Upper lobe of left lung (tissue), 6 donors: ENCODE results near the gene SHC2. TPM values are rescaled to one million over a fixed set of nuclear protein-coding genes. Genes with fewer than 3 reads are reported as not detected.

ENCODE experiments used
- ATAC-seq, 2 donors: fragments of 200-7000 bp; cut with Tn5 transposase; one replicate each; pipeline ENCODE4 v1.9.1; 2022; ENCODE audit warnings: mild to moderate bottlenecking in 2 of 2, moderate library complexity in 2 of 2; ENCODE audit not compliant: low FRiP score in 2 of 2
- DNase-seq, 2 donors: peaks; one replicate each; pipeline ENCODE4 v3.0.0-alpha.2; 2019 to 2020
- H3K27ac ChIP-seq, 4 donors: fragments of 200-600 bp; sonication (generic); one replicate each; pipeline ENCODE4 v1.5.1; 2016 to 2019
- H3K27me3 ChIP-seq, 4 donors: fragments of 200-600 bp; sonication (generic); one replicate each; pipeline ENCODE4 v1.5.1; 2017 to 2019
- H3K36me3 ChIP-seq, 4 donors: fragments of 200-600 bp; sonication (generic); one replicate each; pipeline ENCODE4 v1.5.1; 2016 to 2019
- H3K4me1 ChIP-seq, 4 donors: fragments of 200-600 bp; sonication (generic); one replicate each; pipeline ENCODE4 v1.5.1; 2018 to 2019
- H3K4me3 ChIP-seq, 4 donors: fragments of 200-600 bp; sonication (generic); one replicate each; pipeline ENCODE4 v1.5.1; 2017 to 2019; ENCODE audit warnings: mild to moderate bottlenecking in 2 of 4, moderate library complexity in 1 of 4
- H3K9me3 ChIP-seq, 4 donors: fragments of 200-600 bp; sonication (generic); one replicate each; pipeline ENCODE4 v1.5.1; 2018 to 2019
- CTCF ChIP-seq, 6 experiments: fragments of 450-650 bp in 4 of 6; fragments of 200-600 bp in 2 of 6; sonication (generic) in 2 of 6; IDR thresholded peaks; one replicate each; pipeline ENCODE4 v1.5.1; 2016 to 2019; ENCODE audit warnings: antibody characterized with exemption in 6 of 6
- EP300 ChIP-seq, 4 donors: sonication (generic); formaldehyde crosslinking; IDR thresholded peaks; one replicate each; pipeline ENCODE4 v1.5.1; 2017; ENCODE audit warnings: antibody characterized with exemption in 4 of 4, control low read depth in 2 of 4
- POLR2A ChIP-seq, 4 donors: fragments of 450-650 bp; IDR thresholded peaks; one replicate each; pipeline ENCODE4 v1.5.1; 2016 to 2017; ENCODE audit warnings: antibody characterized with exemption in 4 of 4, mild to moderate bottlenecking in 2 of 4
- POLR2AphosphoS5 ChIP-seq, 2 donors: sonication (generic); formaldehyde crosslinking; IDR thresholded peaks; one replicate each; pipeline ENCODE4 v1.5.1; 2017; ENCODE audit warnings: antibody characterized with exemption in 2 of 2
- WGBS, 2 donors: methylation state at CpG; one replicate each; pipeline ENCODE4 v1.1.5; 2017 to 2018; 5-methylcytosine and 5-hydroxymethylcytosine counted together
- total RNA-seq, 6 donors: library from RNA; depleted of rRNA in 4 of 6; stranded (reverse); fragments of >200 nt in 4 of 6; gene quantifications; one replicate each; pipeline versions ENCODE4 v1.1.0 to v1.2.1, GENCODE V29; 2016 to 2021
- donor health status: DM: no; HTN: no; CAD: no; lungs with moderate emphysema.
- donor health status: DM: no; HTN: yes; CAD: no; lungs with severe emphysema.

SHC2 gene
- total RNA-seq, 6 donors from 2014 or later, result 10.5 to 104 (median 22.5) TPM

GRCh38 chr19:496112-496665 lies 35.4 kb upstream of the SHC2 start, which contains the start of gene MADCAM1:
MADCAM1 (plus strand) TSS chr19:496486; CDS start chr19:496500, 14 bp downstream.
- peak in 1 of 2 donors; percentile 63 for DNase-seq
- H3K4me3 ChIP-seq, result no peak within 1 kb of the TSS

GRCh38 chr19:495402-496111 lies 34.7 kb upstream of the SHC2 start:
- 23% methylated on average over 22 to 24 of the region's 32 CpGs for WGBS, 2 donors
- ATAC-seq, result peak; percentile 15 to 43
- Histone ChIP-seq H3K4me1 (peaks cover 8 to 18% (median 15%) of the 10 kb centered on the region in 4 donors), H3K36me3 (no peaks in the 10 kb centered on the region), H3K4me3 (no peak overlapping the region), H3K27me3 (peaks cover 5 to 30% (median 19%) of the 10 kb centered on the region in 4 donors), H3K27ac (no peak overlapping the region), H3K9me3 (no peaks in the 10 kb centered on the region)
- peak; percentile 52 to 83 (median 70) for TF ChIP-seq CTCF (IDR thresholded peaks at IDR 0.05)
- no peak for TF ChIP-seq POLR2AphosphoS5 (IDR thresholded peaks at IDR 0.05)
- DNase-seq, result peak in 1 of 2 donors; percentile 89

More at GRCh38 chr19:496112-496665, 35.4 kb upstream of the SHC2 start, which contains the start of gene MADCAM1:
- ATAC-seq, result no peak
- no peaks in the 10 kb centered on the region for H3K9me3 ChIP-seq
- H3K27me3 ChIP-seq, result peaks cover 5 to 30% (median 19%) of the 10 kb centered on the region in 4 donors
- peaks cover 8 to 18% (median 15%) of the 10 kb centered on the region in 4 donors for H3K4me1 ChIP-seq
- no peaks in the 10 kb centered on the region for H3K36me3 ChIP-seq
- no peak within 1 kb of the TSS for H3K27ac ChIP-seq
- TF ChIP-seq POLR2AphosphoS5 (IDR thresholded peaks at IDR 0.05) (no peak), EP300 (IDR thresholded peaks at IDR 0.05) (no peak), POLR2A (IDR thresholded peaks at IDR 0.05) (no peak), CTCF (IDR thresholded peaks at IDR 0.05) (no peak)
- 13 to 14% methylated on average over 12 to 27 of the region's 33 CpGs for WGBS, 2 donors

GRCh38 chr19:495081-495401 lies 34.2 kb upstream of the SHC2 start:
- TF ChIP-seq CTCF (IDR thresholded peaks at IDR 0.05) (no peak), EP300 (IDR thresholded peaks at IDR 0.05) (no peak), POLR2AphosphoS5 (IDR thresholded peaks at IDR 0.05) (no peak), POLR2A (IDR thresholded peaks at IDR 0.05) (no peak)
- ATAC-seq, result no peak
- H3K36me3 ChIP-seq, result no peaks in the 10 kb centered on the region
- 49 to 50% methylated on average over 5 of the region's 10 CpGs for WGBS, 2 donors
- H3K27ac ChIP-seq, result no peak overlapping the region
- H3K4me1 ChIP-seq, result peaks cover 8 to 18% (median 15%) of the 10 kb centered on the region in 4 donors
- peaks cover 5 to 30% (median 19%) of the 10 kb centered on the region in 4 donors for H3K27me3 ChIP-seq
- peak in 1 of 2 donors; percentile 38 for DNase-seq
- H3K9me3 ChIP-seq, result no peaks in the 10 kb centered on the region
- H3K4me3 ChIP-seq, result no peak overlapping the region

- no peaks in the 10 kb centered on the region for H3K36me3 ChIP-seq
- no peaks in the 10 kb centered on the region for H3K9me3 ChIP-seq
- no peak overlapping the region for H3K27ac ChIP-seq
- TF ChIP-seq POLR2A (IDR thresholded peaks at IDR 0.05) (no peak), POLR2AphosphoS5 (IDR thresholded peaks at IDR 0.05) (no peak), EP300 (IDR thresholded peaks at IDR 0.05) (no peak), CTCF (IDR thresholded peaks at IDR 0.05) (no peak)
- no peak for ATAC-seq
- peak in 1 of 2 donors; percentile 84 for DNase-seq
- H3K27me3 ChIP-seq, result peaks cover 5 to 30% (median 19%) of the 10 kb centered on the region in 4 donors
- 44 to 55% methylated on average over 10 to 20 of the region's 22 CpGs for WGBS, 2 donors
- H3K4me3 ChIP-seq, result no peak overlapping the region
- peaks cover 12 to 25% (median 20%) of the 10 kb centered on the region in 4 donors for H3K4me1 ChIP-seq
These were observed 33.6 kb upstream of the SHC2 start for GRCh38 chr19:494171-495080.
